LNCaP clone FGC (cell line): ENCODE data around the gene TPSD1.
"Not testable (repeated sequence)": the region's sequence is repeated elsewhere in the genome, so short reads cannot be mapped to it uniquely, and the experiment has no call there.

Source experiments
- DNase-seq: peaks from one replicate; pipeline ENCODE4 v3.0.0-alpha.2; 2011; ENCODE audit warnings: low read depth
- H3K4me3 ChIP-seq: 2 replicates; pipeline ENCODE4 v1.5.1; 2011; ENCODE audit warnings: mild to moderate bottlenecking, low read depth, low read length, control low read depth
- CTCF ChIP-seq: IDR thresholded peaks from 2 replicates; pipeline ENCODE4 v1.5.1; 2012; ENCODE audit warnings: mild to moderate bottlenecking; ENCODE audit not compliant: control insufficient read depth, insufficient read depth; ENCODE audit errors: extremely low read depth

Gene TPSD1

GRCh38 chr16:1255276-1256122 lies at the start of gene TPSD1:
TSS of gene TPSD1 (plus strand) at chr16:1256069. CDS start at chr16:1256281, 212 bp downstream.
- not testable (repeated sequence) for DNase-seq, H3K4me3 ChIP-seq

- DNase-seq = no peak
- TF ChIP-seq CTCF = no peak
- no peak overlapping the region for H3K4me3 ChIP-seq
Observed at GRCh38 chr16:1206326-1206725, 49.5 kb upstream of the TPSD1 start.

GRCh38 chr16:1206786-1207185 lies 49.1 kb upstream of the TPSD1 start:
- no peak for DNase-seq
- H3K4me3 ChIP-seq = no peak overlapping the region
- no peak for TF ChIP-seq CTCF

- no peak for TF ChIP-seq CTCF
- no peak overlapping the region for H3K4me3 ChIP-seq
- DNase-seq = no peak
Observed at GRCh38 chr16:1208239-1208830, 47.5 kb upstream of the TPSD1 start.

GRCh38 chr16:1209081-1209480 lies 46.8 kb upstream of the TPSD1 start:
- no peak for TF ChIP-seq CTCF
- DNase-seq = no peak
- no peak overlapping the region for H3K4me3 ChIP-seq

GRCh38 chr16:1210461-1210860 lies 45.4 kb upstream of the TPSD1 start:
- no peak for TF ChIP-seq CTCF
- H3K4me3 ChIP-seq = no peak overlapping the region
- no peak for DNase-seq

- DNase-seq = no peak
- TF ChIP-seq CTCF = no peak
- H3K4me3 ChIP-seq = no peak overlapping the region
Observed at GRCh38 chr16:1211451-1212268, 44.2 kb upstream of the TPSD1 start.
